ENCODE measurements around the gene TPST2.

TPST2 gene

DNA sequence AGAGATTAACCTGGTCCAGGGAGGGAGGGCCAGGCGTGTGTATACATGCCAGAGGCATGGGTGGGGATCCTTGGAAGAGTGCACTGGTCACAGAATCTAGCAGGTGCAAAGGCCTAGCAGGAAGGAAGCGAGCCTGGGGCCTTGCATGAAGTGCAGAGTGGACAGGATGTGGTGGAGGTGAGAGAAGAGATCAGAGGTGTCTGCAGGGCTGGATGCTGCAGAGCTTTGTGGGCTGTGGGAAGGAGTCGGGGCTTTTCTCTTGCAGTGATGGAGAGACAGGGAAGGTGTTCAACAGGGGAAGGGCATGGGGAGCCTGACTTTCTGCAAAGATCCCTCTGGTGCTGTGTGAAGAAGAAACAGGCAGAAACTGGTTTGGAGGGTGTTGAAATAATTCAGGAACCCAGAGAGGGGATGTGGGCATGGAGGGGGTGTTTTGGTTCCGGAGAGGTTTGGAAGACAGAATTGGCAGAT, 2.5 kb upstream of the TPST2 start:
- TF ChIP-seq, protein P1, sequence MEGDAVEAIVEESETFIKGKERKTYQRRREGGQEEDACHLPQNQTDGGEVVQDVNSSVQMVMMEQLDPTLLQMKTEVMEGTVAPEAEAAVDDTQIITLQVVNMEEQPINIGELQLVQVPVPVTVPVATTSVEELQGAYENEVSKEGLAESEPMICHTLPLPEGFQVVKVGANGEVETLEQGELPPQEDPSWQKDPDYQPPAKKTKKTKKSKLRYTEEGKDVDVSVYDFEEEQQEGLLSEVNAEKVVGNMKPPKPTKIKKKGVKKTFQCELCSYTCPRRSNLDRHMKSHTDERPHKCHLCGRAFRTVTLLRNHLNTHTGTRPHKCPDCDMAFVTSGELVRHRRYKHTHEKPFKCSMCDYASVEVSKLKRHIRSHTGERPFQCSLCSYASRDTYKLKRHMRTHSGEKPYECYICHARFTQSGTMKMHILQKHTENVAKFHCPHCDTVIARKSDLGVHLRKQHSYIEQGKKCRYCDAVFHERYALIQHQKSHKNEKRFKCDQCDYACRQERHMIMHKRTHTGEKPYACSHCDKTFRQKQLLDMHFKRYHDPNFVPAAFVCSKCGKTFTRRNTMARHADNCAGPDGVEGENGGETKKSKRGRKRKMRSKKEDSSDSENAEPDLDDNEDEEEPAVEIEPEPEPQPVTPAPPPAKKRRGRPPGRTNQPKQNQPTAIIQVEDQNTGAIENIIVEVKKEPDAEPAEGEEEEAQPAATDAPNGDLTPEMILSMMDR (IDR thresholded peaks at IDR 0.05) = no peak
- Histone ChIP-seq H3K4me3 (ENCODE audit: low read depth, low read length) (no peak overlapping the region), H3K9me3 (ENCODE audit: control insufficient read depth, low read length) (no peaks in the 10 kb centered on the region), H3K4me2 (ENCODE audit: low read length) (no peak overlapping the region), H3K4me1 (no peaks in the 10 kb centered on the region), H3K27me3 (ENCODE audit: control insufficient read depth, insufficient read depth, low read length) (no peaks in the 10 kb centered on the region), H3K27ac (no peak overlapping the region), H2AFZ (no peak overlapping the region), H3K79me2 (no peaks in the 10 kb centered on the region), H3K36me3 (ENCODE audit: control insufficient read depth, insufficient read depth, low read length) (no peaks in the 10 kb centered on the region), H3K9ac (no peak overlapping the region)

DNA sequence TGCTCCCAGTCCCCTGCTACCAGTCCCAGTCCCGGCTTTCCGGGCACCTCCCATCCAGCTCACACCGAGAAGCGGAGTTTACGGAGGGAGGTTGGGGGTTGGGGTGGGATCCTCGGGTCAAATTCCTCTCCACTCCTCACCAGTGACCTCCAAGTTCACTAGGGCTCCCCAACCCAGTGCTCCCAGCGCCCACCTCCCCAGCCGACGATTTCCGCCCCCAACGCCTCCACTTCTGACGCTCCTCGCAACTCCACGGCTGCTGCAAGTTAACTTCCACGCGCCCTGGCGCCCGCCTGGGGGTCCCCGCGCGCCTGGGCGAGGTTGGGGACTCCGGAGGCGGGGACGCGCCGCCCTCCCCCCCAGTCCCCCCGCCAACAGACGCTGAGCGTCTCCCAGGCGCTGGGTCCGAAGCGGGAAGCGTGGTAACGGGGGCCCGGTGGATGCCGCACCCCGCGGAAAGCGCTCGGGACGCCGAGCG, 526 bp downstream of the TPST2 start:
- peak overlapping the region; percentile 77 for H2AFZ ChIP-seq
- no peaks in the 10 kb centered on the region for H3K36me3 ChIP-seq (ENCODE audit: control insufficient read depth, insufficient read depth, low read length)
- no peaks in the 10 kb centered on the region for H3K79me2 ChIP-seq
- TF ChIP-seq, protein P1 (IDR thresholded peaks at IDR 0.05) = no peak
- no peaks in the 10 kb centered on the region for H3K27me3 ChIP-seq (ENCODE audit: control insufficient read depth, insufficient read depth, low read length)
- H3K9me3 ChIP-seq (ENCODE audit: control insufficient read depth, low read length) = no peaks in the 10 kb centered on the region
- no peaks in the 10 kb centered on the region for H3K4me1 ChIP-seq
- H3K4me2 ChIP-seq (ENCODE audit: low read length) = peak overlapping the region; percentile 73
- no peak overlapping the region for H3K9ac ChIP-seq
- peak overlapping the region; percentile 36 for H3K27ac ChIP-seq
- peak overlapping the region; percentile 91 for H3K4me3 ChIP-seq (ENCODE audit: low read depth, low read length)

- no peaks in the 10 kb centered on the region for H3K27me3 ChIP-seq (ENCODE audit: control insufficient read depth, insufficient read depth, low read length)
- peak overlapping the region; percentile 91 for H3K4me3 ChIP-seq (ENCODE audit: low read depth, low read length)
- peak overlapping the region; percentile 73 for H3K4me2 ChIP-seq (ENCODE audit: low read length)
- H3K36me3 ChIP-seq (ENCODE audit: control insufficient read depth, insufficient read depth, low read length) = no peaks in the 10 kb centered on the region
- no peak overlapping the region for H3K27ac ChIP-seq
- H3K79me2 ChIP-seq = no peaks in the 10 kb centered on the region
- no peak overlapping the region for H3K9ac ChIP-seq
- H2AFZ ChIP-seq = peak overlapping the region; percentile 77
- no peaks in the 10 kb centered on the region for H3K4me1 ChIP-seq
- TF ChIP-seq, protein P1 (IDR thresholded peaks at IDR 0.05) = no peak
- no peaks in the 10 kb centered on the region for H3K9me3 ChIP-seq (ENCODE audit: control insufficient read depth, low read length)
Observed at GRCh38 chr22:26588729-26589366, 1.1 kb downstream of the TPST2 start.

DNA sequence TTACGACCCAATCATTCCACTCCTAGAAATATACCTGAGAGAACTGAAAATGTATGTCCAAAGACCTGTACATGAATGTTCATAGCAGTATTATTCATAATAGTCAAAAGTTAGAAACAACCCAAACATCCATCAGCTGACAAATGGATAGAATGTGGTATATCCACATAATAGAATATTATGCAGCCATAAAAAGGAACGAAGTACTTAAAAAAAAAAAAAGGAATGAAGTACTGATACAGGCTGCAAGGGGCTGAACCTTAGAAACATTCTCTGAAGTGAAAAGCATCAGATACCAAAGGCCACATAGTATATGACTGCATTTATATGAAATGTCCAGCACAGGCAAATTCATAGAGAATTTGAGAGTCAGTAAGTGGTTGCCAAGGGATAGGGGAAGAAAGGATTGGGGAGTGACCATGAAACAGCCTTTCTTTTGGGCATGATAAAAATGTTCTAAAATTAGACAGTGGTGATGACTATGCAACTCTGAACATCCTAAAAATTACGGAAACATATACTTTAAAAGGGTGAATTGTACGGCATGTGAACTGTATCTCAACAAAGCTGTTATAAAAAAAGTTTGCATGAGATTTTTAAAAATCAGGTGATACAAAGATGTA, 1.8 kb downstream of the TPST2 start:
- Histone ChIP-seq H3K9me3 (ENCODE audit: control insufficient read depth, low read length) (no peaks in the 10 kb centered on the region), H3K79me2 (no peaks in the 10 kb centered on the region), H2AFZ (no peak overlapping the region), H3K36me3 (ENCODE audit: control insufficient read depth, insufficient read depth, low read length) (no peaks in the 10 kb centered on the region), H3K27me3 (ENCODE audit: control insufficient read depth, insufficient read depth, low read length) (no peaks in the 10 kb centered on the region), H3K4me2 (ENCODE audit: low read length) (no peak overlapping the region), H3K4me1 (no peaks in the 10 kb centered on the region), H3K9ac (no peak overlapping the region), H3K27ac (no peak overlapping the region), H3K4me3 (ENCODE audit: low read depth, low read length) (no peak overlapping the region)
- TF ChIP-seq, protein P1 (IDR thresholded peaks at IDR 0.05) = no peak

Measured in parathyroid adenoma (tissue), 2 donors.